A549 treated with CORT108297 at 1 μM for 4 hours (cell line): ENCODE measurements around the gene SYVN1. TPM values are rescaled to one million over a fixed set of nuclear protein-coding genes. Genes with fewer than 3 reads are reported as not detected.

Experiments used
- total RNA-seq: library from RNA; stranded (reverse); fragments of 200-300 nt; extraction: Qiagen RNA extraction; gene quantifications from 5 replicates; pipeline ENCODE4 v1.2.3, GENCODE V29; 2022

The SYVN1 gene
- total RNA-seq: 30.5 to 45.9 TPM (median 41.9 TPM) in 5 replicates

DNA sequence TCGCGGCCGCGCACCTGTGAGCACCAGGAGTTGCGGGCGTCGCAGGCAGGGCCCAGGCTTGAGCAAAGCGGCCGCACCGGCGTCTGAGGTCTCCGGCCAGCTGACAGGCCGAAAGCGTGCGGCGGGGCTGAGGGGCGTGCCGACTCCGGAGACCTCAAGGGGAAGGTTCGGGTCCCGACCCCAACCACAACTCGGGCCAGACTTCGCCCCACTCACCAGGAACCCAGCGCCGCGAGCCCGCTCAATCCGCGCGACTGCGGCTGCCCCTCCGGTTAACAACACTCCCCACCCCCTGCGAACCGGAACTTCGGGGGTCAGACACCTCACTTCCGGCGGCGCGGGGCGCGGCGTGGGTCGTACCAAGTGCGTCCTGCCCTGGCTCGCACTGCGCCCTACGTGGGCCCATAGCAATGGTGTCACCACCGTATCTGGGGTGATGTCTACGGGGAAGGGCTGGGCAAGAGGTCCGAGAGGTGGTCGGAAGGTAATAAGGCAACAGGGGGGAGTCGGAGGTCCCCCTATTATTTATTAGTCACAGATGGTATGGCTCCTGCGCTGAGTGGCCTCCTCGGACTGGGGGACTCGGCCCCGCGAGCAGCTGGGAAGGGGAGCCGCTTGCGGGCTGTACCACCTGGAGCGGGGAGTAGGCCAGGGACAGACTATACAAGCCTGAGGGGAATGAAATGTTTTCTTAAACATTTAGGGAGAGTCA, at the start of gene SYVN1:
TSS of gene SYVN1 (minus strand) at position 280 of the 712 bp plus-strand sequence. CDS start 918 bp downstream, outside the sequence.

DNA sequence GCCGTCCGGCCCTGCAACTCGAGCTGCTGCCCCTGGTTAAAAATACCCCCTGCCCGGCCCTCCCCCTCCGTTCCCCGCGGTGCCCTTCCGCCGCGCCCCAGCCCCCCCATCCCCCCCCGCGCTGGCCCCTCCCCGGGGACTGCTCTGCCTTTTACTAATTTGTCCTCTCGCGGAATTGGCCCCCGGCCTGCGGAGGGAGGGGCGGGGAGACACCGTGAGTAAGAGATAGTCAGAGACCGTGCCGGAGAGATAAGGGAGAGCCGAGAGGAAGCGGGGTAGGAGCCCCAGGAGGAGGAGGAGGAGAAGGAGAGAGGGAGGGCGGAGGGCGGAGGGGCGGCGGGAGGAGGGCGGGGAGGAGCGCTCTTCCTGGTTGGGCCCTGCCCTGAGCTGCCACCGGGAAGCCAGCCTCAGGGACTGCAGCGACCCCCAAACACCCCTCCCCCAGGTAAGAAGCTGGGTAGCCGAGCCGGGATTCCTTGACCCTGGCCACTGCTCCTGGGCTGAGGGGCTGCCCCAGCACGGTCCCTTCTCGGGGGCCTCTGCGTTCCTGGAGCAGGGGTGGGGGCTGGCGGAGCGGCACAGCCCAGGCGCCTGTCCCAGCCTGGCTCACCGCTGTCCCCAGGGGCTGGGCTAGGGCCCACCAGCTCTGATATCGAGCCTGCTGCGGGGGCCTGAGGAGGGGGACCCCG, 47.4 kb upstream of the SYVN1 start, which contains the start of gene CAPN1:
TSS of gene CAPN1 (plus strand) at position 360 of the 689 bp plus-strand sequence. CDS start 774 bp downstream, outside the sequence.

DNA sequence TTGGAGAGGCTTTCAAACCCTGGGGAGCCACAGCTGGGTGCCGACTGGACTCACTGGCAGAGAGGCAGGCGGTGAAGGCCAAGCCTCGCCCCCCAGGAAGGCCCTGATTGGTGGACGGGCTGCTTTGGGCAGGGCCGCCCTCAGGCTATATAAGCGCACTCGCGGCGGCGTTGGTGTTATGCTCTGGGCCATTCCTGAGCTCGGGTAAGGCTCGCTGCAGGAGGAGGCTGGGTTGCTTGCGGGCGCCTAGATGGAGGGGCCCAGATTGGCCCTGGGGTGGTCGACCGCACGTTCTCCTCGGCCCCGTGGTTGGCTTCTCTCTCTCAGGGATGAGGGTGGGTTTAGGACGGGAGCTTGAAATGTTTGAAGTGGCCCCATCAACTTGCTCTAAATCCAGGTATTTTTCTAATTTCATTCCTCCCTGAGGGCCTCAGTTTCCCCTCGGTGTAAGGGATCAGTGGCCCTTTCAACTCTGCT, 35.8 kb upstream of the SYVN1 start, which contains the start of gene SPDYC:
TSS of gene SPDYC (plus strand) at position 176 of the 477 bp plus-strand sequence. CDS start 1,125 bp downstream, outside the sequence.

DNA sequence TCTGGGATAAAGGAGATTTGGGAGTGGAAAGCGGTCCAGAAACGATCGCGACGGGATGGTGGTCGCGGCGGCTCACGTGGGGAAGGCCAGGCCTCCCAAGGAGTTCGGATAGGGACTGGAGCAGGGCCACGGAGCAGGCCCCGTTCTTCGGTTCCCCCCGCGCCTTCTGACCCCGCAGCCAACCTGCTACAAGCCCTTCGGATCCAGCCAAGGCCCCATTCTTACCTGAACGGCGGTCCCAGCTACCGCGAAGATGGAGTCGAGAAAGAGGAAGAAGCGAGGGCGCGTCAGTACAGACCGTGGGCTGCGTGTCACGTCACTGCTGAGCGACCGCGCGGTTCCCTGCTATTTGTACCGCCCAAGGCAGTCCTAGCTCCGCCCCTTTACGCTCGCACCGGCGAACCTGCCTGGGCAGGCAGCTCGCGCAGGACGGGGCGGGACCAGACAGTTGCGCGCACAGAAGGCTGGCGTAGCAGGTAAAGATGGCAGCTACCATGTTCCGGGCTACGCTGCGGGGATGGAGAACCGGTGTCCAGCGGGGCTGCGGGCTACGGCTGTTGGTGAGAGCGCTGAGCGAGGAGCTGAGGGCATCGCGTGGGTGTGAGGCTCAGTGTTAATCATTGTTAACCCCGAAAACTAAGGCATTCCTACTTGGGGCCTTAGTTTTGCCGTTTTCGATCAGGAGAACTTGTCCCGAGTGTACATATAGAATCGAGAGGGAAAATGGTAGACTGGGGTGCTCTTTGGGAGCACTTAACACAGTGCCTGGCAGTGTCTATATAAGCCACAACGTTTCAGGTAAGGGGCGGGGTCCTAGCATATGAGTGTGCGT, 12.2 kb downstream of the SYVN1 start, which contains the start of the genes FAU and MRPL49:
TSS of gene FAU (minus strand) at position 270 of the 832 bp plus-strand sequence. CDS start 321 bp downstream, outside the sequence.
TSS of gene MRPL49 (plus strand) at position 457 of the 832 bp plus-strand sequence. CDS start at position 483, 26 bp downstream.

DNA sequence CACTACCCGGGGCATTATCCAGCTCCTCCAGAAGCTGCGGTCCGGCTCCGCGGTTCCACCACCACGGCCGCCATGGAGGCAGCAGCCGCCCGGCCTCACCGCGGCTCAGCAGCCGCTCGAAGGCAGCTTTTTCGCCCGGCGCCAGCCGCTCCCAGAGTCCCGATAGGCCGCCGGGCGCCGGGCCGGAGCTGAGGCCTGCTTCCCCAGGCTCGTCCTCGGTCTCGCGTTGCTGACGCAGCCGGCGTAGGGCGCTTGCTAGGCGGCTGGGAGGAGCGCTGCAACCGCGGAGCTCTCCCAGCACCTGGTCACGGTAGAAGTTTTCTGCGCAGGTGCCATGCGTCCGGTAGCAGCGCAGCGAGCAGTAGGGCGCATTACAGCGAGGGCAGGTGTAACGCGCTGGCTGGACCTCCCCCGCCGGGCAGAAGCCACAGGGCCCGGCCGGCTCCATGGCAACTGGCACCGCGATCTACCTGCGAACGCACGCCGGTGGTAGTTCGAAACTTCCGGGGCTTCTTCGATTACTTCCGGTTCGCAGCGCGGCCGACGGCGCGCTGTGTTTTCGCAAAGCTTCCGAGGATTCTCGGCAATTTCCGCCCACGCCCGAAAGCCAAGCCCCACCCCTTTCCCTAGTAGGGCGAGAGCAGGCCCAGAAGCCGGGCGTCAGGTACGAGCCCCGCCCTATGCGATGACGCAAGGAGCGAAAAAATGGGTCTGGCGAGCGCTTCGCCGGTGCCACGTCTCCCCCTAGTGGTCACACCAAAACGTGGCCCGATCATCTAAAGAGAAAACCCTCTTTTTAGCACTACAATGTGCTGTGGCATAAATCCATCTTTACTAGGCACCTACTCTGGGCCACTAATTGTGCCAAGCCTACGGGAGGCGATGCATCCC, 16.9 kb downstream of the SYVN1 start, which contains the start of gene ZNHIT2:
TSS of gene ZNHIT2 (minus strand) at position 496 of the 891 bp plus-strand sequence. CDS start at position 448, 48 bp downstream.

DNA sequence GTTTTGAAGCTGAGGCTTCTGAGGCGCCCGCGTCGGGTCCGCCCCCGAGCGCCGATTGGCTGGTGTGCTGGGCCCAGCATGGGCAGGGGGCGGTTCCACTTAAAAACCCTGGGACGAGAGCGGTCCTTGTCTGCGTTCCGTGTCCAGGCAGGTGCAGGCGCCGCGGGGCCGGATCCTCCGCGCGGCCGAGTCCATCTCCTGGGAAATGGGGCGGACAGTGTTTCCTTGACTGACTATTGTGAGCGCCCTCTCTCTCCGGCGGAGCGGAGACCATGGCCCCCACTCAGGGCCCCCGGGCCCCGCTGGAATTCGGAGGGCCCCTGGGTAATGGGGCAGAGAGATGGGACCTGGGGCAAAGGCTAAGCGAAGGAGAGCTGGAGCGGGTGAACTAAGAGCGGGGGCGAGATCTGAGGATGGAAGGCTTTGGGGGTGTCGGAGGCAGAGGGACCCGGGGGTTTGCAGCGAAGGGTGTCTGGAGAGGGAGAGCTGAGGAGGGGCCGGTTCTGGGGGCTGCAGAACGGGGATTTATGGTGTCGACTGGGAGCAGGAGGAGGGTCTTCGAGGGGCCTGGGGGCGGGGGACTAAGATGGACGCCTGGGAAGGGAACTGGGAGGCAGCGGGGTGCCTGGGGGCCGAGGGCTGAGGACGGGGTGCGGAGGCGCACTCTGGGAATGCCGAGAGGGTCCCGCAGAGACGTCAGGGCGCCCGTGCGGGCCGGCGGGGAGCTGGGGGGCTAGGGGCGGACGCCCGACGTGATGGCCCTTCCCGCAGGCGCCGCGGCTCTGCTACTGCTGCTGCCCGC, 22.4 kb downstream of the SYVN1 start, which contains the start of gene TM7SF2:
TSS of gene TM7SF2 (plus strand) at position 129 of the 802 bp plus-strand sequence. CDS start at position 273, 144 bp downstream.

DNA sequence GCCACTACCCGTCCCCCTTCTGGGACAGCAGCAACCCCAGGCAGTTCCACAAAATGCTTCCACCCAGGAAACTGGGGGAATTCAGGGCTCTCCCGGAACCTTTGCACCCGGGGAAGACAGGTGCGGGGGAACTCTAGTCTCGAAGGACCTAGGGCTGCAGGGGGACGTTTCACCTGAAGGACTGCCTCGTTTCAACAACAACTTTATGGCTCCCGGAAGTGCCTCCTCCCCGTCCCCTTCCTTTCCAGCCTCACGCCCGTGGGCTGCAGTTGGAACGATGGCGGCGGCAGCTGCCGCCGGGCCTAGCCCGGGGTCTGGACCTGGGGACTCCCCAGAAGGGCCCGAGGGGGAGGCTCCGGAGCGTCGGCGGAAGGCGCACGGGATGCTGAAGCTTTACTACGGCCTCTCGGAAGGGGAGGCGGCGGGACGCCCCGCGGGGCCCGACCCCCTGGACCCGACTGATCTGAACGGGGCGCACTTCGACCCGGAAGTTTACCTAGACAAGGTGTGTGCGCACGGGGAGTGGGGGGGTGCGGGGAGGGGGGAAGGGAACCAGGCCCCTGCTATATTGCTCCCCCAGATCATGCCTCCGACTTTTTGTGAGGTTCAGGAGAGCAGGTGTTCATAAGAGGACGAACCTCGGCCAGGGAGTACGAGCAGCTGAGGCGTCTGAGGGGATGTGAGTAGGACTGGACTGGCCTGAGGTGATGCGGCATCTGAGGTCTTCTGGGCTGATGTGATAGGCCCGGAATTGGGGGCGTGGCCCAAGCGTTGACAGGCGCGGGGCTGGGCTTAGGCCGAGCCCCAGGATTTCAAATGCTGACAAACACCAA, 38.1 kb downstream of the SYVN1 start, which contains the start of gene VPS51:
TSS of gene VPS51 (plus strand) at position 241 of the 833 bp plus-strand sequence. CDS start at position 278, 37 bp downstream.

DNA sequence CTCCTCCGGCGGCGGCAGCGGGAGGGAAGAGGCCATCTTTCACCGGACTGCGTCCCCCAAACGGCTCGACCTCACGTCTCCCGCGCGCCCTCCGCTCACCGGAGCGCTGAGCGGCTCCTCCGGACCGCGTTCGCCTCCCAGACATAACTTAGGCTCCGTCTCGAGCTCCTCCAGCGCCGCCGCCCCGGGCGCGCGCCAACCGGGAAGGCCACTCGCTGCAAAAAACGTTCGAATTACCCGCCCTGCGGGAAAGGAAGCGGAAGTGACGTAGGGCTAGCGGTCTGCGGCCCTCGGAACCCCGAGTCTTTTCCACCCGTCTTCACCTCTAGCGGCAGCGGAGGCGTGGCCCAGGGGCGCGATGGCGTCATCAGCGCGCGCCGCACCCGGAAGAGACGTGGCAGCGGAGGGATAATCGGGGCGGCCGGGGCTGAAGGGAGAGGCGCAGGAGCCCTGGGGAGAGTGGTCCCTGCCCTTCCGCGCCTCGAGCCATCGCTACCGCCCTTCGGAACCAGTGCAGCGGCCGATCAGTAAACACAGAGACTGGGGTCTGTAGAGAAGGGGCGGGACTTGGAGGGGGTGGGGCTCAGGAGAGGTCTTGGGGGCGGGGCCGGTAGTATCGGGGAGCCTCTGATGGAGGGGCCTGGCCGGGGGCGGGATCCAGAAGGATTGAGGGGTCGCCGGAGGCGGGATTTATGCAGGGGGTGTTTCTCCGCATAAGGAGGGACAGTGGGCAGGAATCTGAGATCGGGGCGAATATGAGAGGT, 50.3 kb downstream of the SYVN1 start, which contains the start of the genes CDCA5 and ZFPL1:
TSS of gene CDCA5 (minus strand) at position 207 of the 764 bp plus-strand sequence. CDS start at position 145, 62 bp downstream.
TSS of gene ZFPL1 (plus strand) at position 389 of the 764 bp plus-strand sequence. CDS start 477 bp downstream, outside the sequence.

Other genes starting within 250 kb of the SYVN1 start
- gene ATG2A, start 217.3 kb downstream of the SYVN1 start, total RNA-seq: 12.4 to 25.1 TPM (median 23.4 TPM) in 5 replicates
- gene PPP2R5B, start 209.8 kb downstream of the SYVN1 start, total RNA-seq: 4.5 to 6.9 TPM (median 4.9 TPM) in 5 replicates
- not detected in 5 replicates for gene GPHA2, start 198.6 kb downstream of the SYVN1 start, total RNA-seq
- gene MAJIN, start 162.4 kb downstream of the SYVN1 start, total RNA-seq: not detected in 5 replicates
- 0.74 to 1.0 TPM (median 0.96 TPM) in 5 replicates for gene BATF2, start 137.5 kb downstream of the SYVN1 start, total RNA-seq
- gene ARL2, start 120.4 kb downstream of the SYVN1 start, total RNA-seq: 167 to 196 TPM (median 191 TPM) in 5 replicates
- gene SNX15, start 107.1 kb downstream of the SYVN1 start, total RNA-seq: 20.7 to 25.8 TPM (median 23.6 TPM) in 5 replicates
- 33.4 to 59.7 TPM (median 56.5 TPM) in 5 replicates for gene SAC3D1, start 93.3 kb downstream of the SYVN1 start, total RNA-seq
- gene NAALADL1, start 76.0 kb downstream of the SYVN1 start, total RNA-seq: 0.03 TPM in 1 of 5 replicates, not detected in the others
- gene CDCA5, start 50.5 kb downstream of the SYVN1 start, total RNA-seq: 56.7 to 72.8 TPM (median 69.2 TPM) in 5 replicates
- 32.3 to 35.1 TPM (median 33.5 TPM) in 5 replicates for gene ZFPL1, start 50.3 kb downstream of the SYVN1 start, total RNA-seq
- 50.1 to 57.1 TPM (median 54.1 TPM) in 5 replicates for gene VPS51, start 38.3 kb downstream of the SYVN1 start, total RNA-seq
- 4.2 to 8.3 TPM (median 6.2 TPM) in 5 replicates for gene TM7SF2, start 22.6 kb downstream of the SYVN1 start, total RNA-seq
- gene ZNHIT2, start 16.8 kb downstream of the SYVN1 start, total RNA-seq: 13.2 to 25.1 TPM (median 24.8 TPM) in 5 replicates
- gene FAU, start 12.4 kb downstream of the SYVN1 start, total RNA-seq: 801 to 1,074 TPM (median 1,010 TPM) in 5 replicates
- gene MRPL49, start 12.2 kb downstream of the SYVN1 start, total RNA-seq: 72.1 to 80.3 TPM (median 75.3 TPM) in 5 replicates
- not detected in 5 replicates for gene SPDYC, start 35.7 kb upstream of the SYVN1 start, total RNA-seq
- gene CAPN1, start 47.4 kb upstream of the SYVN1 start, total RNA-seq: 97.2 to 123 TPM (median 115 TPM) in 5 replicates
- 13.4 to 15.9 TPM (median 15.1 TPM) in 5 replicates for gene POLA2, start 127.4 kb upstream of the SYVN1 start, total RNA-seq
- 13.4 to 21.3 TPM (median 16.9 TPM) in 5 replicates for gene CDC42EP2, start 180.3 kb upstream of the SYVN1 start, total RNA-seq
- 39.4 to 46.7 TPM (median 40.4 TPM) in 5 replicates for gene DPF2, start 199.3 kb upstream of the SYVN1 start, total RNA-seq
- gene TIGD3, start 220.2 kb upstream of the SYVN1 start, total RNA-seq: 0.60 to 1.1 TPM (median 1.0 TPM) in 5 replicates
- gene SLC25A45, start 248.1 kb upstream of the SYVN1 start, total RNA-seq: 11.0 to 13.3 TPM (median 13.1 TPM) in 5 replicates